Measurements from ENCODE around the gene ZNF638. TPM values are rescaled to one million over a fixed set of nuclear protein-coding genes. Genes with fewer than 3 reads are reported as not detected.
A peak's percentile ranks its signal among the peaks of the same experiment; 100 is the strongest.

ZNF638 gene
- total RNA-seq, 1 donor from 2014 or later: 91.9 TPM

GRCh38 chr2:71463342-71463654 lies 131.7 kb downstream of the ZNF638 start:
- intact Hi-C loops (cut with DNase I): no loop called here
- ATAC-seq (no peak), DNase-seq (ENCODE audit: missing footprints) (no peak)

DNA sequence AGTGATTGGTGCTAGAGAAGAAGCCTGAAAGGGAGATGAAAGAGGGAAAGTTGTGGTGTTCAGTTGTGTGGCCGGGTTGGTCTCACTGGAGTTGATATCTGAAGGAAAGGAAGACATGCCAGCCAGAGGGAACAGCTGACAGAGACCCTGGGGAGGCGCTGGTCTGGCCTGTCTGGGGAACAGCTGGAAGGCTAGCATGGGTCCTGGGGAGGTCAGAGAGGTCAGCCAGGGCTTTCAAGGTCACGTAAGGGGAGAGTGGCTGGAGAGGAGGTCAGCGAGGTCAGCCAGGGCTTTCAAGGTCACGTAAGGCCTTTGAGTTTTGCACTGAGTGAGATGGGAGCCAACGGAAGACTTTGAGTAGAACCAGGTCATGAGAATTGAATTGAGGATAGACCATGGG lies 132.8 kb downstream of the ZNF638 start:
- intact Hi-C loops (cut with DNase I): loop anchor here (2.0 kb wide), 1 partner anchor 40 kb away; no protein-coding TSS in a partner anchor
- ATAC-seq (no peak), DNase-seq (ENCODE audit: missing footprints) (no peak)

- intact Hi-C loops (cut with DNase I): loop anchor here (2.0 kb wide), 1 partner anchor 39 kb away; no protein-coding TSS in a partner anchor
- no peak for ATAC-seq
- DNase-seq (ENCODE audit: missing footprints): no peak
Measured at GRCh38 chr2:71465356-71465755, 133.8 kb downstream of the ZNF638 start.

GRCh38 chr2:71465961-71466300 lies 134.3 kb downstream of the ZNF638 start:
- ATAC-seq: no peak
- no peak for DNase-seq (ENCODE audit: missing footprints)
- intact Hi-C loops (cut with DNase I): loop anchor here (2.0 kb wide), 1 partner anchor 39 kb away; no protein-coding TSS in a partner anchor

DNA sequence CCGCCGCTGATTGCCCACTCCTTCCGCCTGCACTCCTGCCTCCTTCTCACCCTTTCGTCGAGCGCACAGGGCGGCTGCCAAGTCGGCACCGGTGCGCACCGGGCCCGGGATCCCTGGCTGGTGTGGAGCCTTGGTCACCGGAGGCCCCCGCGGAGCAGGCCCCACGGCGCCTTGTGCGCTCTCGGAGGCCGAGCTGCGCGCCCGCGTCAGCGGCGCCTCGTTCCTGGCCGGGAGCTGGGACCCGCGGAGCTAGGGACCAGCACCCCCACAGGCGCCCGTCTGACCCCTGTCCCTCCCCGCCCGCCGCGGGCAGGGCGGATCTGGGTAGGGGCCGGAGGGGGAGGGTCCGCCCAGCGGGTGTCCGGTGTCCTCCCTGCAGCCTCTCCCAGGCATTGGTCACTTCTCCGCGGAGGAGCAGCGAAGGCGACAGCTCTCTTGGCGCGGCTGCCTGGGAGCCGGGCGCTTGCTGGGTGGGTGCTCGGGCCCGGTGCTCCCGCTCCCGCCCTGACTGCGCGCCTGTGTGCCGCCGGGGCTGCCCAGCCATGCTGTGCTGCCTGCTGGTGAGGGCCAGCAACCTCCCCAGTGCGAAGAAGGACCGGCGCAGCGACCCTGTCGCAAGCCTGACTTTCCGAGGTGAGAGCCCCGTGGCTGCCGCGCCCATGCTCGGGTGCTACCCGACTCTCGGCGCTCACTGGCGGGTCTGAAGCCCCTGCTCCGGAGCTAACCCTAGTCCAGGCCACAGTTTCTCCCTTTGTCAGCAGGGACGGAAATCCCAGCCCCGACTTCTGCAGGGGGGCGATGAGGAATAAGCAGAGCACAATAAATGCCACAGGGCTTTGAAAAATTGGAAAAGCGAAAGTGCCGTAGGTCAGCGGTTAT lies 135.0 kb downstream of the ZNF638 start:
- intact Hi-C loops (cut with DNase I): no loop called here
- no peak for DNase-seq (ENCODE audit: missing footprints)

GRCh38 chr2:71467180-71467815 lies 135.7 kb downstream of the ZNF638 start:
- no peak for ATAC-seq
- intact Hi-C loops (cut with DNase I): no loop called here
- no peak for DNase-seq (ENCODE audit: missing footprints)

More for the DNA sequence above, 135.0 kb downstream of the ZNF638 start:
- peak; percentile 47 for ATAC-seq

DNA sequence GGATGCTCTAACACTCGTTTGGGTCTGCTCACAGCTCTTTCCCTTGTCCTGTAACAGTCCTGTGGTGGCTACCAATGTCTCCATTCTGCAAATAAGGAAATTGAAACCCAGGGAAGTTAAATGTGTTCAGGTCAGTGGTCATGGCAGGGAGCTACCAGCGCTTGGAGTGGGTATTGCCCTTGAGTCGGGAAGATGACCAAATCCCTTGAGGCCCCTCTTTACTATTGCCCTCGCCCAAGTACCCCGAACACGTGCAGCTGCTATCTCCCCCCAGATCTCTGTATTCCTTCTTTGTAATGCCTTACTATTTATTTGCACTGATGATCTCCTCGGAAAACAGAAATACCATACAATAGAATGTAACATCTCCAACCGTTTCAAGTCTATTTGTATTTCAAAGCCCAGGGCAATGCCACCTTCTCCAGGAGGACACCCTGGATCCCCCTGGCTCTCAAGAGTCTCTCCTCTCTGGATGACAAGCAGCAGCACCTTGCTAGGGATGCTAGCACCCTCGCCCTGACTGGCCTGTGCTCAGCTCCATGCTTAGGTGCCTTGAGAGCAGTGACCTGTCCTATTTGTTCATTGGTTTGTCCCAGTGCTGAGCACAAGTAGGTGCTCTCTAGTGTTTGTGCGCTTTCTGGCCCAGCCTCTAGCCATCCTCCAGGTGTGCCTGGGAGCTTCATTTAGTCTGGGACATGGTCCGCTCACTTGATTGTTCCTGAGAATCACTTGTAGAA lies 136.9 kb downstream of the ZNF638 start:
- DNase-seq (ENCODE audit: missing footprints) (no peak), ATAC-seq (no peak)
- intact Hi-C loops (cut with DNase I): no loop called here

GRCh38 chr2:71469403-71470398 lies 138.1 kb downstream of the ZNF638 start:
- peak; percentile 78 for ATAC-seq
- intact Hi-C loops (cut with DNase I): no loop called here
- DNase-seq (ENCODE audit: missing footprints): no peak

DNA sequence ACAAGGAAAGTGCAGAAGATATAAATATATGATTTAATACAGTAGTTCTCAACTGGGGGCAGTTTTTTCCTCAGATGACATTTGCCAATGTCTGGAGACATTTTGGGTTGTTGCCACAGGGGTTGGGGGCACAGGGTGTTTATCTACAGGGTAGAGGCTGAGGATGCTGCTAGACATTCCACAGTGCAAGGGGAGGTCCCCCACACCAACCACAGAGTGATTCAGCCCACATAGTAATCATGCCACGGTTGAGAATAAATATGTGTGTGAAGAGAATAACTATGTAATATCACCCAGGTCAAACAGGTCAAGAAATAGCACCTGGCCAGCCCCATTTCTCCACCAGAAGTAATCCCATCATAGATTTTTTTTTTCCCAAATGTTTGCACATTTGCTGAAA lies 139.7 kb downstream of the ZNF638 start:
- no peak for ATAC-seq
- no peak for DNase-seq (ENCODE audit: missing footprints)
- intact Hi-C loops (cut with DNase I): no loop called here

- intact Hi-C loops (cut with DNase I): no loop called here
- DNase-seq (ENCODE audit: missing footprints) (no peak), ATAC-seq (no peak)
Measured at GRCh38 chr2:71472019-71472418, 140.4 kb downstream of the ZNF638 start.

GRCh38 chr2:71473346-71474031 lies 141.9 kb downstream of the ZNF638 start:
- DNase-seq (ENCODE audit: missing footprints) (no peak), ATAC-seq (no peak)
- intact Hi-C loops (cut with DNase I): no loop called here

GRCh38 chr2:71474116-71474743 lies 142.6 kb downstream of the ZNF638 start:
- intact Hi-C loops (cut with DNase I): no loop called here
- DNase-seq (ENCODE audit: missing footprints) (no peak), ATAC-seq (peak; percentile 8)

- DNase-seq (ENCODE audit: missing footprints) (no peak), ATAC-seq (peak; percentile 47)
- intact Hi-C loops (cut with DNase I): no loop called here
Measured at GRCh38 chr2:71474744-71475397, 143.3 kb downstream of the ZNF638 start.

DNA sequence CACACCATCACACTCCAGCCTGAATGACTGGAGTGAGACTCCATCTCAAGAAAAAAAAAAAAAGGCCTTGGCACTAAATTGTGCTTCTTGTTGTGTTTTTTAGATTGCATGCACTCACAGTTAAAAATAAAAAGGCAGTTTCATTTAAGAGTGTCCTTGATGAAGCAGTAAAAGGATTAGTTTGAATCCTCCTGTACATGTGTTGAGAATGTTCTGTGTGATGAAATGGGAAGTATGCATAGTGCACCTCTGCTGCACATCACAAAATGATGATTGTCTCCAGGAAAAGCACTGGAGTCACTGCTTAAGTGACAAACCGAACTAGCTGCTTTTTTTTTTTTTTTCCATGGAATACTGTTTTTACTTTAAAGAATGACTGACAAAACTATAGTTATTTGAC lies 144.9 kb downstream of the ZNF638 start:
- intact Hi-C loops (cut with DNase I): no loop called here
- ATAC-seq (no peak), DNase-seq (ENCODE audit: missing footprints) (no peak)

DNA sequence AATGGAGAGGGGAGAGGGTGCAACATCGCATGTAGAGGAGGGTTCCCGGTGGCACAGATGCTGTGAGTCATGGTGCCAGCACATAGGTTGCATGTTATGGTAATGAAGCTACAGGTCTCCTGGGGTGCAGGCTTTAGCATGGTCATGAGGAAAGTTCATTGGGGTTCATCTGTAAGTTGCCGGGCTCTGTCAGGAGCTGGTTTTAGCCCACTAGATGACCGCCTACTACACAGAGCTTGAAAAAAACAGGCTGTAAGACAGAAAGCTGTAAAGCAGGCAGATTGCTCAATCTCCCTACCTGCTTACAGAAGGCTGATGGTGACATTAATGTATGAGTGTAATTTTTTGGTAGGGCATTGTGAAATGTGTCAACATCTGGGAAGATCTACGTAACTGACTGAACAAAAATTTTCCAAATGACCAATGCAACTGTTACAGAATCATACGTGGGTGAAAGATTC lies 145.7 kb downstream of the ZNF638 start:
- intact Hi-C loops (cut with DNase I): no loop called here

DNA sequence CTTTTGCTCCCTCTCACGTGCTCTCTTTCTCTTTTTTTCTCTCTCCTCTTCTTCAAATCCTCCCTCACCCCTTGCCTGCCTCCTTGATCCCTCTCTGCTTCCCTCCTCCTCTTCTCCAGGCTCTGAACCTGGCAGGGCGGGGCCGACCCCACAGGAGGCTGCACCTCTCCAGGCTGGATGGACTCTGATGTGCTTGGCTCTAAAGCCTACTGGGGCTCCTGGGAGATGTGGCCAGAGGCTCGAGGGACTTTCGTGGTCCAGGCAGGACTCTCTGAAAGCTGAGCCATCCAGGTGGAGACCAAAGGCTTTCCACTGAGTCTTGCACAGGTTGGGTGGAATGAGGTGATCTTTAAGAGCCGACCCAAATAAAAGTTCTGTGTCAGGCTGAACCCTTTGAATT lies 147.2 kb downstream of the ZNF638 start:
- DNase-seq (ENCODE audit: missing footprints): no peak
- ATAC-seq: no peak
- intact Hi-C loops (cut with DNase I): no loop called here

More for the DNA sequence above, 145.7 kb downstream of the ZNF638 start:
- ATAC-seq: no peak
- no peak for DNase-seq (ENCODE audit: missing footprints)

GRCh38 chr2:71479261-71479660 lies 147.7 kb downstream of the ZNF638 start:
- DNase-seq (ENCODE audit: missing footprints) (no peak), ATAC-seq (no peak)
- intact Hi-C loops (cut with DNase I): no loop called here

Measured in Right ventricle myocardium inferior (tissue), 1 donor.